ENCODE data around the gene NR4A2.

Gene NR4A2

DNA sequence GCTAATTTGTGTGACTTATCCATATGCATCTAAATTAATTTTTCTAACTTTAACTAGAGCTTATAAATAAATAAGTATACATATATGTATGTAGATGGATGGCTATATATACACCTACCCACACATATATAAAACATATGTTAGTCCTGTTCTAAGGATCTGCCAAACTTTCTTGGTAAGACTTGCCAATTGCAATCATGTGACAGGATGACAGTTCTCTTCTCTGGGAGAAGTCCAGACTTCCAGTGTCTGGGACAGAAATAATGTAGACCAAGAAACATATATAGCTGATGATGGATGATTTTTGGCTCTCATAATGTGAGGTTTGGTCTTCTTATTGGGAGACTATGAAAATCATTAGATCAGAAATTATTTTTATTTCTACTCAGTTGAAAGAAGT is 30.6 kb upstream of the NR4A2 start:
- Histone ChIP-seq H3K36me3 (no peaks in the 10 kb centered on the region), H3K9me3 (ENCODE audit: severe bottlenecking) (no peaks in the 10 kb centered on the region), H3K27me3 (ENCODE audit: insufficient read depth, low read depth, severe bottlenecking) (no peaks in the 10 kb centered on the region), H3K27ac (no peak overlapping the region), H3K4me3 (ENCODE audit: low read depth, low read length) (no peak overlapping the region)
- TF ChIP-seq, protein P1, sequence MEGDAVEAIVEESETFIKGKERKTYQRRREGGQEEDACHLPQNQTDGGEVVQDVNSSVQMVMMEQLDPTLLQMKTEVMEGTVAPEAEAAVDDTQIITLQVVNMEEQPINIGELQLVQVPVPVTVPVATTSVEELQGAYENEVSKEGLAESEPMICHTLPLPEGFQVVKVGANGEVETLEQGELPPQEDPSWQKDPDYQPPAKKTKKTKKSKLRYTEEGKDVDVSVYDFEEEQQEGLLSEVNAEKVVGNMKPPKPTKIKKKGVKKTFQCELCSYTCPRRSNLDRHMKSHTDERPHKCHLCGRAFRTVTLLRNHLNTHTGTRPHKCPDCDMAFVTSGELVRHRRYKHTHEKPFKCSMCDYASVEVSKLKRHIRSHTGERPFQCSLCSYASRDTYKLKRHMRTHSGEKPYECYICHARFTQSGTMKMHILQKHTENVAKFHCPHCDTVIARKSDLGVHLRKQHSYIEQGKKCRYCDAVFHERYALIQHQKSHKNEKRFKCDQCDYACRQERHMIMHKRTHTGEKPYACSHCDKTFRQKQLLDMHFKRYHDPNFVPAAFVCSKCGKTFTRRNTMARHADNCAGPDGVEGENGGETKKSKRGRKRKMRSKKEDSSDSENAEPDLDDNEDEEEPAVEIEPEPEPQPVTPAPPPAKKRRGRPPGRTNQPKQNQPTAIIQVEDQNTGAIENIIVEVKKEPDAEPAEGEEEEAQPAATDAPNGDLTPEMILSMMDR (IDR thresholded peaks at IDR 0.05; ENCODE audit: low read depth, low read length): no peak
- no peak for DNase-seq

DNA sequence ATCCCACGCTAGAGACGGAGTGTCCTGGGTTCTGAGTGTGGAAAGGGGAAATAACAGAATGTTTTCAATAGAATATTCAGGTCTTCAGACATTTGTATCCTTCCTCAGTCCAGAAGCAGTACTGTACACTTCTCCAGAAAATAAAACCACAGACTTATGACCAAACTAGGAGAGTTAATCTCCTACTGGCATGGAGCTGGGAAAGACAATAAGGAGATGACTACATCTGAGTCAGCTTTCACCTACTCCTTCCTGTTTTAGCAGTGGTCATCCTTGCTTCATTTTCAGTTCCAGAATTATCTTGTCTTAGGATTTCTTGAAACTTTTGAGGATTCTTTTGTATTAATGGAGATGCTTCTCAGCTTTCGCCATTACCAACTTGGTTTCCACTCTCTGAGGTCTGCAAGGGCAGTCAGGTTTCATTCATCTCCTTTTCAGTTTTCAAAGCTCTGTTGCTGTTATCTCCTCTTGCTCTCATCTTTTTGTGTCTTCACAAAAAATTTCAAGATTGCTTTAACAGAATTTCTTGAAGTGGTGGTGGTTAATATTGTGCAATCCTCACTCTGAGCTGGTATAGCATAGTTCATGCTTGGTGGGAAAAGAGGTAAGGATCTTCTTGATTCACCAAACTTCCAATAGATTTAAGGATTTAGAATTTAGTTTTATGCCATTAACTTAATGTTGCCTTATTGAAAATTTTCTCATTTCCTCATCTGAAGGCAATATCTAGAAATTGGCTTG is 23.7 kb upstream of the NR4A2 start:
- H3K27me3 ChIP-seq (ENCODE audit: insufficient read depth, low read depth, severe bottlenecking): no peaks in the 10 kb centered on the region
- TF ChIP-seq, protein P1 (IDR thresholded peaks at IDR 0.05; ENCODE audit: low read depth, low read length): no peak

DNA sequence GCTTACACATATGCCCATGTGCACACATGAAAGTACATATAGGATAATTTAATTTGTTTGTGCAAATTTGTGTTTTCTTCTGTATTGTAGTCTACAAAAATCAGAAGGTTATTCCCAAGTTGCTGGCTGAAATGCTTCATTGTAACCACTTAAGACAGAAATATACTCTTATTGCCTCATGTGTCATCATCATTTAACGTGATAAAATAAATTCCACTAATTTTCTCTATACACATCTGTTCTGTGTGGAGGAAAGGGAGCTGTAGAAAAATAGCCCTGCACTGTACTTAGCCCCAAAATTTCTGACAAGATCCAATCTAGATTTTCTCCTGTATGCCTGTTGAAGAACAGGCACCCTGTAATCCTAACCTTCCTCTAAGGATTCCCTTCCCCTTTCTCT is 20.4 kb upstream of the NR4A2 start:
- DNase-seq: no peak
- H3K9me3 ChIP-seq (ENCODE audit: severe bottlenecking): peaks cover 3% of the 10 kb centered on the region
- no peak overlapping the region for H3K4me3 ChIP-seq (ENCODE audit: low read depth, low read length)
- H3K36me3 ChIP-seq: no peaks in the 10 kb centered on the region
- no peaks in the 10 kb centered on the region for H3K27me3 ChIP-seq (ENCODE audit: insufficient read depth, low read depth, severe bottlenecking)
- H3K27ac ChIP-seq: no peak overlapping the region
- TF ChIP-seq, protein P1 (IDR thresholded peaks at IDR 0.05; ENCODE audit: low read depth, low read length): no peak

More for the DNA sequence above, 23.7 kb upstream of the NR4A2 start:
- Histone ChIP-seq H3K4me3 (ENCODE audit: low read depth, low read length) (no peak overlapping the region), H3K36me3 (no peaks in the 10 kb centered on the region), H3K27ac (no peak overlapping the region), H3K9me3 (ENCODE audit: severe bottlenecking) (no peaks in the 10 kb centered on the region)
- DNase-seq: no peak

DNA sequence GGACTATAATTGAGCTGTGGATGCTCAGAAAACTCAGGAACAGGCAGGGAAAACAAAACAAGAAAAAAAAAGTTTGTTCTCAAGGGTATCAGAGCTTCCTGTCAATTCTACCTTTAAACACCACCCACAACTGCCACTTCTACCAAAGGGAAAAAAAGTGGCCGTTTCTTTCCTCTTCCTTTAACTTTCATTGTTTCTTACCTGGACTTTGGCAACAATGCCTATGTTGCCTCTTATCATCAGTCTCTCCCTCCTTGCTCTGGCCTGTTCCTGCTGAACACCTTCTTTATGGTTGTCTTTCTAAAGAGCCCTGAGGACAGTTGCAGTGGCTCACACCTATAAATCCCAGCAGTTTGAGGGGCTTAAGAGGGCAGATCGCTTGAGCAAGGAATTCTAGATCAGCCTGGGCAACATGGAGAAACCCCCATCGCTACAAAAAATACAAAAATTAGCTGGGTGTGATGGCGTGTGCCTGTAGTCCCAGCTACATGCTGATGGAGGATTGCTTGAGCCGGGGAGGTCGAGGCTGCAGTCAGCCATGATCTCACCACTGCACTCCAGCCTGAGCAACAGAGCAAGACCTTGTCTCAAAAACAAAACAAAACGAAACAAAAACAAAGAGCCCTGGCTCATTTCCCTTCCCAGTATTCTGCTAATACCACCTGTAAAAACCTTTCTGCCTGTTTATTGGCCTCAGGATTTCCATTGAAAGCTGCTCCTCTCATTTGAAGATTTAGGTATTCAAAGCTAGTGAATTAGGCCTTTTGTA is 18.0 kb upstream of the NR4A2 start:
- TF ChIP-seq, protein P1 (IDR thresholded peaks at IDR 0.05; ENCODE audit: low read depth, low read length): no peak
- H3K9me3 ChIP-seq (ENCODE audit: severe bottlenecking): peaks cover 3% of the 10 kb centered on the region

DNA sequence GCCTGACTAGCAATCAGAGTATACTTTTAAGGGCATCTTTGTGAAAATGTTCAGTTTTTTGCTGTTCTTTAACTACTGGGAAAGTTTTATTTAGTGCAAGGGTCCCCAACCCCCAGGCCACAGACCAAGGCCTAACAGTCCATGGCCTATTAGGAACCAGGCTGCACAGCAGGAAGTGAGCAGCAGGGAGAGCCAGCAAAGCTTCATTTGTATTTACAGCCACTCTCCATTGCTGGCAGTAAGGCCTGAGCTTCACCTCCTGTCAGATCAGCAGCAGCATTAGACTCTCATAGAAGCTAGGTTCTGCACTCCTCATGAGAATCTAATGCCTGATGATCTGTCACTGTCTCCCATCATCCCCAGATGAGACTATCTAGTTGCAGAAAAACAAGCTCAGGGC is 17.1 kb upstream of the NR4A2 start:
- H3K9me3 ChIP-seq (ENCODE audit: severe bottlenecking): peaks cover 3% of the 10 kb centered on the region
- TF ChIP-seq, protein P1 (IDR thresholded peaks at IDR 0.05; ENCODE audit: low read depth, low read length): no peak; the same call in 1 of the 2 replicates
- H3K4me3 ChIP-seq (ENCODE audit: low read depth, low read length): no peak overlapping the region
- H3K36me3 ChIP-seq: no peaks in the 10 kb centered on the region
- H3K27ac ChIP-seq: peak overlapping the region; percentile 80
- H3K27me3 ChIP-seq (ENCODE audit: insufficient read depth, low read depth, severe bottlenecking): no peaks in the 10 kb centered on the region
- no peak for DNase-seq

More for the DNA sequence above, 18.0 kb upstream of the NR4A2 start:
- Histone ChIP-seq H3K27me3 (ENCODE audit: insufficient read depth, low read depth, severe bottlenecking) (no peaks in the 10 kb centered on the region), H3K27ac (peak overlapping the region; percentile 80), H3K36me3 (no peaks in the 10 kb centered on the region), H3K4me3 (ENCODE audit: low read depth, low read length) (peak overlapping the region; percentile 29)
- no peak for DNase-seq

Data from WERI-Rb-1 (cell line).